ENCODE data around the gene AGO3. TPM values are rescaled to one million over a fixed set of nuclear protein-coding genes. Genes with fewer than 3 reads are reported as not detected.
A peak's percentile ranks its signal among the peaks of the same experiment; 100 is the strongest.
"Not testable (repeated sequence)": the region's sequence is repeated elsewhere in the genome, so short reads cannot be mapped to it uniquely, and the experiment has no call there.

The AGO3 gene
- total RNA-seq (ENCODE audit: insufficient read depth, low replicate concordance): 51.3 TPM

- DNase-seq (ENCODE audit: low spot score): peak; percentile 87
These were observed at the start of gene AGO3 for GRCh38 chr1:35930593-35931445. Gene AGO3, plus strand, starts transcription at chr1:35931105. Its CDS starts 322 bp downstream, at chr1:35931427.

- DNase-seq (ENCODE audit: low spot score): no peak
These were observed 49.0 kb upstream of the AGO3 start for GRCh38 chr1:35881850-35882273.

- no peak for DNase-seq (ENCODE audit: low spot score)
These were observed 48.3 kb upstream of the AGO3 start for GRCh38 chr1:35882586-35882944.

- DNase-seq (ENCODE audit: low spot score): peak; percentile 94
These were observed 47.8 kb upstream of the AGO3 start, which contains the start of gene AGO1 for GRCh38 chr1:35882945-35883634. Gene AGO1, plus strand, starts transcription at chr1:35883209. Its CDS starts 213 bp downstream, at chr1:35883422.

GRCh38 chr1:35883635-35884101, 47.2 kb upstream of the AGO3 start:
- DNase-seq (ENCODE audit: low spot score): peak; percentile 66

GRCh38 chr1:35884934-35885333, 46.0 kb upstream of the AGO3 start:
- DNase-seq (ENCODE audit: low spot score): no peak

GRCh38 chr1:35885961-35886558, 44.8 kb upstream of the AGO3 start:
- no peak for DNase-seq (ENCODE audit: low spot score)

GRCh38 chr1:35886577-35887431, 44.1 kb upstream of the AGO3 start:
- no peak for DNase-seq (ENCODE audit: low spot score)

GRCh38 chr1:35887508-35887907, 43.4 kb upstream of the AGO3 start:
- no peak for DNase-seq (ENCODE audit: low spot score)

GRCh38 chr1:35888255-35888654, 42.6 kb upstream of the AGO3 start:
- DNase-seq (ENCODE audit: low spot score): no peak

GRCh38 chr1:35888981-35889380, 41.9 kb upstream of the AGO3 start:
- DNase-seq (ENCODE audit: low spot score): not testable (repeated sequence)

GRCh38 chr1:35893051-35893879, 37.6 kb upstream of the AGO3 start:
- no peak for DNase-seq (ENCODE audit: low spot score)

- peak; percentile 21 for DNase-seq (ENCODE audit: low spot score)
These were observed 36.7 kb upstream of the AGO3 start for GRCh38 chr1:35894183-35894582.

GRCh38 chr1:35894656-35895055, 36.2 kb upstream of the AGO3 start:
- no peak for DNase-seq (ENCODE audit: low spot score)

- no peak for DNase-seq (ENCODE audit: low spot score)
These were observed 31.0 kb upstream of the AGO3 start for GRCh38 chr1:35899941-35900340.

- no peak for DNase-seq (ENCODE audit: low spot score)
These were observed 29.7 kb upstream of the AGO3 start for GRCh38 chr1:35901235-35901634.

GRCh38 chr1:35902671-35903070, 28.2 kb upstream of the AGO3 start:
- no peak for DNase-seq (ENCODE audit: low spot score)

GRCh38 chr1:35914717-35915116, 16.2 kb upstream of the AGO3 start:
- DNase-seq (ENCODE audit: low spot score): no peak

GRCh38 chr1:35915693-35916092, 15.2 kb upstream of the AGO3 start:
- no peak for DNase-seq (ENCODE audit: low spot score)

- no peak for DNase-seq (ENCODE audit: low spot score)
These were observed 7.1 kb upstream of the AGO3 start for GRCh38 chr1:35923791-35924221.
